Measurements from ENCODE around the gene UCP3. TPM values are rescaled to one million over a fixed set of nuclear protein-coding genes. Genes with fewer than 3 reads are reported as not detected.

Gene UCP3
- total RNA-seq, 1 donor from 2014 or later: 3.1 TPM

- ATAC-seq: peak; percentile 35 to 47
Observed at GRCh38 chr11:74011360-74012073, 2.6 kb upstream of the UCP3 start.

DNA sequence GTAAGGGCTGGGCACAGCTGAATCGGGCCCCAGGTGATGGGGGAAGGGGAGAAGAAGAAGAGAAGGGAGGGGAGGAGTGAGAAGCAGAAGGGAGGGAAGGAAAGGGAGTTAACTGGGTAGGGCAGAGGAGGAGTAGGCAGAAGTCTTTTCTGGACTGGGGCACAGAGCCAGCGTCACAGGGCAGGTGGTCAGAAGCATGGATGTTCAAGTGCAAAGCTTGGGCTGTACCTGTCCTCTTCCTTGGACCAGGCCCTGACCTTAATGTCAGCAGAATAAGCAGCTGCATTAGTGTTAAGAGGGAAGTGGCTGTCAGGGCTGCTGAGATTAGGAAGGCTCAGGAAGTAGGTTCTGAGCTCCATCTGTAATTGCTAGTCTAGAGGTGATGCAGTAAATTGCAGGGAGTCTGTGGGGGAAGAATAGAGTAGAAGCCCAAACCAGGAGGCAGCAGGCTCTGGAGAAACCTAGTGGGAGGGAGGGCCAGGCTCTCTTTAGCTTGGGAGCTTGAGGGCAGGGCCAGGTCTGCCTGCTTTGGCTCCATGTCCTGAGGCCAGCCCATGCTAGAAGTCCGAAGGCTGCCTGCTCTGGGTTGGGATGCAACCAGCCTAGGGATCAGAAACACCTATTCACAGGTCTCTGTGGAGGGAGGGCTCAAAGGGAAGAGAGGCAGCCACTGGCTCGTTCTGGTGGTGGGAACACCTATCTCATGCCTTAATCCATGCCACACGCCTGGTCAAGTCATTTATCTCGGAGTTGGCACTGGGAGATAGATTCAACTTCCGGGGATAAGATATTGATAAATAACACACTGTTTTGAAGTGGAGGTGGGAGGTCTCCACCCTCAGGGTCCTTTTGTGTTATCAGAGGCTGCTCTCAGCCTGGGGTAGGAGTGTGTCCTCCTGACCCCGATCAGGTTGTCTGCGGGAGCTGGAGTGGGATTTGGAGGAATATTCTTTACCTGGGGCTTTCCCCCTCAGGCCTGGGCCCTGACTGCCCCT is 1.7 kb upstream of the UCP3 start:
- no peaks in the 10 kb centered on the region for H3K9me3 ChIP-seq
- ATAC-seq (no peak), DNase-seq (no peak)
- no peak overlapping the region for H3K4me3 ChIP-seq
- H3K36me3 ChIP-seq: peaks cover 11% of the 10 kb centered on the region
- H3K27me3 ChIP-seq (ENCODE audit: low read depth): no peaks in the 10 kb centered on the region
- no peak for TF ChIP-seq CTCF (IDR thresholded peaks at IDR 0.05)
- intact Hi-C loops (cut with DNase I): no loop called here
- H3K27ac ChIP-seq: no peak overlapping the region
- peaks cover 15% of the 10 kb centered on the region for H3K4me1 ChIP-seq

More at GRCh38 chr11:74011360-74012073, 2.6 kb upstream of the UCP3 start:
- H3K4me1 ChIP-seq: peaks cover 15% of the 10 kb centered on the region
- H3K9me3 ChIP-seq: no peaks in the 10 kb centered on the region
- DNase-seq: no peak
- no peak overlapping the region for H3K27ac ChIP-seq
- TF ChIP-seq CTCF (IDR thresholded peaks at IDR 0.05): no peak
- H3K27me3 ChIP-seq (ENCODE audit: low read depth): no peaks in the 10 kb centered on the region
- no peak overlapping the region for H3K4me3 ChIP-seq
- H3K36me3 ChIP-seq: peaks cover 17% of the 10 kb centered on the region
- intact Hi-C loops (cut with DNase I): no loop called here

DNA sequence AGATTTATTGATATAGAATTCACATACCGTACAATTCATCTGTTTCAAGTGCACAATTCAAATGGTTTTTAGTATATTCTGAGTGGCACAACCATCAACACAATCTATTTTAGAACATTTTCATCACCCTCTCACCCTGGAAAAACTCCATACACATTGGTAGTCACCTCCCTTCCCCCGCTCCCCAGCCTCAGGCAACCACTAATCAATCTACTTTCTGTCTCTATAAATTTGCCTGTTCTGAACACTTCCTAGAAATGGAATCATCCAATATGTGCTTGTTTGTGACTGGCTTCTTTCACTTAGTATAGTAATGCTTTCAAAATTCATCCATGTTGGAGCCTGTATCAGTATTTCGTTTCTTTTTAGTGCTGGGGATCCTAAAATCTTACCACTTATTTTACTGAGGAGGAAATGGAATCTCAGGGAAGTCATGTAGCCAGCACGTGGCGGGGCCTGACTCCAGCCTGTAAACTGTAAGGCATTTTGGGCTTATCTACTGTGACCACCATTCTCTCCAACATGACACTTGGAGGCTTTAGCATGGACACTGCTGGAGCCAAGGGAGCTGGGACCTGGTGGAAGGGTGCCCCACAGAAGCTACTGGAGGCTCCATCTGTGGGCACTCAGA is 905 bp upstream of the UCP3 start:
- Histone ChIP-seq H3K4me3 (no peak overlapping the region), H3K27ac (no peak overlapping the region), H3K27me3 (ENCODE audit: low read depth) (no peaks in the 10 kb centered on the region), H3K36me3 (peaks cover 11% of the 10 kb centered on the region), H3K4me1 (peaks cover 15% of the 10 kb centered on the region), H3K9me3 (no peaks in the 10 kb centered on the region)
- ATAC-seq: no peak
- TF ChIP-seq CTCF (IDR thresholded peaks at IDR 0.05): no peak
- DNase-seq: no peak
- intact Hi-C loops (cut with DNase I): no loop called here

DNA sequence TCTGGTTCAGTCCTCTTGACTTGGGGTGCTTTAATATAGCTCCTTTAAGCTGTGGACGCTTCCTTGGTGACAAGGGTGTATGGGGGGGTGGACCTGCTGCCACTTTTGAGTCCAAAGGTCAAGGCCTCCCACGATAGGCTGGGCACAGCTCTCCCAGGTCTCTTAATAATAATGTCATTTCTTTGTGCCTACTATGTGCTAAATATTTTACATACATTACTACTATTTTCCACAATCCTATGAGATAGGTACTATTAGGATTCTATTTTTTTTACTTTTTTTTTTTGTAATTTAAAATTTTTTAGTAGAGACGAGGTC is 304 bp upstream of the UCP3 start:
- DNase-seq: no peak
- Histone ChIP-seq H3K9me3 (no peaks in the 10 kb centered on the region), H3K27me3 (ENCODE audit: low read depth) (no peaks in the 10 kb centered on the region), H3K4me3 (no peak overlapping the region), H3K36me3 (peaks cover 11% of the 10 kb centered on the region), H3K4me1 (peaks cover 15% of the 10 kb centered on the region), H3K27ac (no peak overlapping the region)
- ATAC-seq: no peak
- TF ChIP-seq CTCF (IDR thresholded peaks at IDR 0.05): no peak
- intact Hi-C loops (cut with DNase I): no loop called here

- no peak overlapping the region for H3K4me3 ChIP-seq
- H3K4me1 ChIP-seq: peaks cover 15% of the 10 kb centered on the region
- H3K27ac ChIP-seq: no peak overlapping the region
- H3K27me3 ChIP-seq (ENCODE audit: low read depth): no peaks in the 10 kb centered on the region
- intact Hi-C loops (cut with DNase I): no loop called here
- DNase-seq: no peak
- H3K9me3 ChIP-seq: no peaks in the 10 kb centered on the region
- TF ChIP-seq CTCF (IDR thresholded peaks at IDR 0.05): no peak
- no peak for ATAC-seq
- peaks cover 13% of the 10 kb centered on the region for H3K36me3 ChIP-seq
Observed at GRCh38 chr11:74007691-74008372, 1.1 kb downstream of the UCP3 start.
